Smooth muscle cell (in vitro differentiated cells): ENCODE measurements around the gene CORO7. TPM values are rescaled to one million over a fixed set of nuclear protein-coding genes. Genes with fewer than 3 reads are reported as not detected.

ENCODE experiments used
- DNase-seq: peaks from one replicate; lab custom pipeline; 2025; ENCODE audit not compliant: unreplicated experiment; lab: John Stamatoyannopoulos, UW
- H2AFZ ChIP-seq: fragments of 200-600 bp; sonication (generic); 2 replicates; pipeline ENCODE4 v1.6.0; 2016; ENCODE audit warnings: antibody characterized with exemption, low read depth, mild to moderate bottlenecking
- H3F3A ChIP-seq: fragments of 200-600 bp; sonication (generic); 2 replicates; pipeline ENCODE4 v1.6.0; 2017; ENCODE audit warnings: antibody characterized with exemption, low read depth
- H3K27ac ChIP-seq: fragments of 200-600 bp; sonication (generic); 2 replicates; pipeline ENCODE4 v1.5.1; 2016; ENCODE audit warnings: low read depth, mild to moderate bottlenecking
- H3K27me3 ChIP-seq: fragments of 200-600 bp; sonication (generic); 2 replicates; pipeline ENCODE4 v1.6.1; 2016; ENCODE audit warnings: low read depth, mild to moderate bottlenecking
- H3K36me3 ChIP-seq: fragments of 200-600 bp; sonication (generic); 2 replicates; pipeline ENCODE4 v1.5.1; 2016; ENCODE audit warnings: low read depth
- H3K4me1 ChIP-seq: fragments of 200-600 bp; sonication (generic); 2 replicates; pipeline ENCODE4 v1.5.1; 2016; ENCODE audit warnings: low read depth
- H3K4me2 ChIP-seq: fragments of 200-600 bp; sonication (generic); 2 replicates; pipeline ENCODE4 v1.6.0; 2016; ENCODE audit warnings: mild to moderate bottlenecking
- H3K4me3 ChIP-seq: fragments of 200-600 bp; sonication (generic); 2 replicates; pipeline ENCODE4 v1.5.1; 2016; ENCODE audit warnings: mild to moderate bottlenecking
- H3K79me2 ChIP-seq: fragments of 200-600 bp; sonication (generic); 2 replicates; pipeline ENCODE4 v1.6.0; 2016; ENCODE audit warnings: low read depth, mild to moderate bottlenecking
- H3K9ac ChIP-seq: fragments of 200-600 bp; sonication (generic); 2 replicates; pipeline ENCODE4 v1.6.0; 2016; ENCODE audit warnings: low read depth
- H3K9me3 ChIP-seq: fragments of 200-600 bp; sonication (generic); replicated peaks from 2 replicates; pipeline ENCODE4 v1.5.1; 2016; ENCODE audit warnings: low read depth
- H4K20me1 ChIP-seq: fragments of 200-600 bp; sonication (generic); 2 replicates; pipeline ENCODE4 v1.6.0; 2016; ENCODE audit warnings: low read depth
- WGBS: methylation state at CpG from one replicate; pipeline ENCODE4 v1.1.7; 2016; ENCODE audit warnings: low lambda C conversion rate; 5-methylcytosine and 5-hydroxymethylcytosine counted together
- polyA plus RNA-seq: library from polyadenylated mRNA; unstranded; fragments of >200 nt; fragmentation: Nextera tagmentation; extraction: Ambion mirVana; gene quantifications from 2 replicates; pipeline ENCODE4 v1.2.1, GENCODE V29; 2016
- total RNA-seq: library from RNA; depleted of rRNA; stranded (reverse); fragments of >200 nt; gene quantifications from 2 replicates; pipeline ENCODE4 v1.2.3, GENCODE V29; 2014
- TF ChIP-seq, protein P1 (sequence below): fragments of 200-600 bp; sonication (generic); IDR thresholded peaks from 2 replicates; pipeline ENCODE4 v1.5.1; 2017; ENCODE audit warnings: borderline replicate concordance, mild to moderate bottlenecking, antibody characterized with exemption; ENCODE audit not compliant: insufficient read depth, poor library complexity, severe bottlenecking

The CORO7 gene
- total and polyA plus RNA-seq, 2 experiments from 2014 or later, result 6.7 to 12.7 TPM

- Histone ChIP-seq H3K9me3 (no peaks in the 10 kb centered on the region), H3K4me2 (no peak overlapping the region), H3K36me3 (no peaks in the 10 kb centered on the region), H2AFZ (no peak overlapping the region), H3K79me2 (peaks cover 38% of the 10 kb centered on the region), H3K4me3 (no peak overlapping the region), H3K9ac (no peak overlapping the region), H4K20me1 (peaks cover 99% of the 10 kb centered on the region), H3K4me1 (no peaks in the 10 kb centered on the region), H3F3A (peaks cover 16% of the 10 kb centered on the region), H3K27ac (peak overlapping the region; percentile 11), H3K27me3 (no peaks in the 10 kb centered on the region)
- TF ChIP-seq, protein P1, sequence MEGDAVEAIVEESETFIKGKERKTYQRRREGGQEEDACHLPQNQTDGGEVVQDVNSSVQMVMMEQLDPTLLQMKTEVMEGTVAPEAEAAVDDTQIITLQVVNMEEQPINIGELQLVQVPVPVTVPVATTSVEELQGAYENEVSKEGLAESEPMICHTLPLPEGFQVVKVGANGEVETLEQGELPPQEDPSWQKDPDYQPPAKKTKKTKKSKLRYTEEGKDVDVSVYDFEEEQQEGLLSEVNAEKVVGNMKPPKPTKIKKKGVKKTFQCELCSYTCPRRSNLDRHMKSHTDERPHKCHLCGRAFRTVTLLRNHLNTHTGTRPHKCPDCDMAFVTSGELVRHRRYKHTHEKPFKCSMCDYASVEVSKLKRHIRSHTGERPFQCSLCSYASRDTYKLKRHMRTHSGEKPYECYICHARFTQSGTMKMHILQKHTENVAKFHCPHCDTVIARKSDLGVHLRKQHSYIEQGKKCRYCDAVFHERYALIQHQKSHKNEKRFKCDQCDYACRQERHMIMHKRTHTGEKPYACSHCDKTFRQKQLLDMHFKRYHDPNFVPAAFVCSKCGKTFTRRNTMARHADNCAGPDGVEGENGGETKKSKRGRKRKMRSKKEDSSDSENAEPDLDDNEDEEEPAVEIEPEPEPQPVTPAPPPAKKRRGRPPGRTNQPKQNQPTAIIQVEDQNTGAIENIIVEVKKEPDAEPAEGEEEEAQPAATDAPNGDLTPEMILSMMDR, result no peak
- DNase-seq, result no peak
- WGBS, result 90% methylated on average over 26 of the region's 26 CpGs
Measured at GRCh38 chr16:4380119-4381063, 36.0 kb downstream of the CORO7 start.

GRCh38 chr16:4378999-4379690 is 37.3 kb downstream of the CORO7 start:
- Histone ChIP-seq H3F3A (peaks cover 14% of the 10 kb centered on the region), H3K9me3 (no peaks in the 10 kb centered on the region), H2AFZ (no peak overlapping the region), H3K36me3 (no peaks in the 10 kb centered on the region), H4K20me1 (peaks cover 99% of the 10 kb centered on the region), H3K4me1 (peaks cover 10% of the 10 kb centered on the region), H3K79me2 (peaks cover 49% of the 10 kb centered on the region), H3K4me3 (no peak overlapping the region), H3K27me3 (no peaks in the 10 kb centered on the region), H3K9ac (no peak overlapping the region), H3K4me2 (no peak overlapping the region), H3K27ac (no peak overlapping the region)
- WGBS, result 91% methylated on average over 21 of the region's 21 CpGs
- TF ChIP-seq, protein P1, result no peak
- DNase-seq, result no peak

DNA sequence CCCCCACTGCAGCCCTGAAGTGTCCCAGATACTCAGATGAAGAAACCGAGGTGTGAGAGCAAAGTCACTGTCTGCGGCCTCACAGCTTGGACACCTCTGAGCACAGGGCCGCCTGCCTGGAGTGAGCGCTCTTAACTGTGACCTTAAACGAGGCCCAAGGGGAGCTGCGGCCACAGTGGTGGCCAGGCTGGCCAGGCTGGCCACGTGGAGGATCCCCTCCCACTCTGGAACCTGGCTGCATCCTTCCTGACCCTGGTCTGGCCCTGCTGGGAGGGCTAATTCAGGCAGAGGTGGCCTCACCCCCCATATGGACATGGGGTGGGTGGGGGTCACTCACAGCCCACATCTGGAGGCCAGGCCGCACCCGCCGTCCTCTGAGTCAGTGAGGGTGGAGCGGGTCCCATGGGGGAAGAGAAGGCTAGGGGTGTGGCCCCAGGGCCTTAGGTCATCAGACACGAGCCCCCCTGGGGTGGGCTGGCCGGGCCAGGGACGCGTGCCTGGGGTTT is 38.2 kb downstream of the CORO7 start:
- Histone ChIP-seq H3K4me1 (peaks cover 16% of the 10 kb centered on the region), H3K27me3 (no peaks in the 10 kb centered on the region), H2AFZ (no peak overlapping the region), H3K9ac (no peak overlapping the region), H3K36me3 (no peaks in the 10 kb centered on the region), H3K9me3 (no peaks in the 10 kb centered on the region), H3K4me2 (no peak overlapping the region), H3K4me3 (no peak overlapping the region), H3F3A (peaks cover 6% of the 10 kb centered on the region), H3K79me2 (peaks cover 57% of the 10 kb centered on the region), H3K27ac (no peak overlapping the region), H4K20me1 (peaks cover 99% of the 10 kb centered on the region)
- WGBS, result 90% methylated on average over 15 of the region's 15 CpGs
- TF ChIP-seq, protein P1, result no peak
- DNase-seq, result no peak
